Activated CD4-positive, CD25-positive, alpha-beta regulatory T cell treated with anti-CD3 and anti-CD28 coated beads, Interleukin-2, amount 50 U/mL, for 16 hours (primary cell): Measurements from ENCODE around the gene BLTP3A.

Experiments used
- DNase-seq: peaks from one replicate; pipeline ENCODE4 v3.0.0-alpha.2; 2020; ENCODE audit warnings: low read depth, low spot score

The BLTP3A gene

GRCh38 chr6:34832942-34833341, 41.1 kb downstream of the BLTP3A start:
- DNase-seq = no peak

- DNase-seq = no peak
Observed at GRCh38 chr6:34834789-34835518, 43.1 kb downstream of the BLTP3A start.

GRCh38 chr6:34836008-34836407, 44.1 kb downstream of the BLTP3A start:
- DNase-seq = no peak

- no peak for DNase-seq
Observed at GRCh38 chr6:34836451-34836850, 44.6 kb downstream of the BLTP3A start.

GRCh38 chr6:34837528-34837927, 45.6 kb downstream of the BLTP3A start:
- no peak for DNase-seq

GRCh38 chr6:34839666-34840352, 47.9 kb downstream of the BLTP3A start:
- DNase-seq = no peak
